Left ventricle myocardium inferior (tissue), 1 donor: Measurements from ENCODE around the gene TXNRD2. TPM values are rescaled to one million over a fixed set of nuclear protein-coding genes. Genes with fewer than 3 reads are reported as not detected.
"Not testable (repeated sequence)": the region's sequence is repeated elsewhere in the genome, so short reads cannot be mapped to it uniquely, and the experiment has no call there.

Source experiments
- DNase-seq: peaks from one replicate; pipeline ENCODE4 v3.0.0-alpha.2; 2020
- H3K27ac ChIP-seq: fragments of 200-600 bp; replicated peaks from 2 replicates; pipeline ENCODE4 v1.8.0; 2021
- H3K27me3 ChIP-seq: fragments of 200-600 bp; 2 replicates; pipeline ENCODE4 v1.8.0; 2021; ENCODE audit warnings: low read depth
- H3K36me3 ChIP-seq: fragments of 200-600 bp; 2 replicates; pipeline ENCODE4 v1.8.0; 2021
- H3K4me1 ChIP-seq: fragments of 200-600 bp; 2 replicates; pipeline ENCODE4 v1.8.0; 2021
- H3K4me3 ChIP-seq: fragments of 200-600 bp; 2 replicates; pipeline ENCODE4 v1.8.0; 2021; ENCODE audit warnings: mild to moderate bottlenecking, moderate library complexity
- H3K9me3 ChIP-seq: fragments of 200-600 bp; replicated peaks from 2 replicates; pipeline ENCODE4 v1.8.0; 2021
- CTCF ChIP-seq: fragments of 200-600 bp; IDR thresholded peaks from 2 replicates; pipeline ENCODE4 v1.8.0; 2021; ENCODE audit warnings: antibody characterized with exemption, mild to moderate bottlenecking, borderline replicate concordance
- intact Hi-C: fragments of 100-400 bp; cut with micrococcal nuclease; formaldehyde crosslinking; loops from one replicate; pipeline ENCODE4 v1.11.0; 2022
- total RNA-seq: library from RNA; stranded (reverse); fragmentation: NEBNext Ultra II Directional; extraction: Animal tissue kit (Norgen Biotek cat#: 25700); gene quantifications from one replicate; pipeline ENCODE4 v1.2.1, GENCODE V29; 2021
- donor health status: DM: no; HTN: yes; CAD: no; lungs with severe emphysema.

The TXNRD2 gene
- total RNA-seq, 1 donor from 2014 or later, result 35.2 TPM

- no peak for TF ChIP-seq CTCF
- peaks cover 61% of the 10 kb centered on the region for H3K36me3 ChIP-seq
- H3K27me3 ChIP-seq, result no peaks in the 10 kb centered on the region
- intact Hi-C loops, result loop anchor here (5.0 kb wide), 1 partner anchor 179 kb away; no protein-coding TSS in a partner anchor
- DNase-seq, result no peak
- H3K9me3 ChIP-seq, result no peaks in the 10 kb centered on the region
- H3K4me1 ChIP-seq, result no peaks in the 10 kb centered on the region
- no peak overlapping the region for H3K27ac ChIP-seq
- no peak overlapping the region for H3K4me3 ChIP-seq
These were observed 29.9 kb downstream of the TXNRD2 start for GRCh38 chr22:19911540-19912270.

- Histone ChIP-seq H3K27ac (no peak overlapping the region), H3K9me3 (no peaks in the 10 kb centered on the region), H3K27me3 (no peaks in the 10 kb centered on the region), H3K4me3 (no peak overlapping the region), H3K4me1 (no peaks in the 10 kb centered on the region), H3K36me3 (peaks cover 52% of the 10 kb centered on the region)
- intact Hi-C loops, result loop anchor here (5.0 kb wide), 1 partner anchor 178 kb away; no protein-coding TSS in a partner anchor
- TF ChIP-seq CTCF, result peak; percentile 3
- DNase-seq, result no peak
These were observed 31.4 kb downstream of the TXNRD2 start for GRCh38 chr22:19910180-19910744.

- Histone ChIP-seq H3K4me1 (no peaks in the 10 kb centered on the region), H3K27me3 (no peaks in the 10 kb centered on the region), H3K4me3 (no peak overlapping the region), H3K27ac (no peak overlapping the region), H3K9me3 (no peaks in the 10 kb centered on the region), H3K36me3 (peaks cover 48% of the 10 kb centered on the region)
- TF ChIP-seq CTCF, result peak; percentile 87
- intact Hi-C loops, result loop anchor here (5.0 kb wide), 1 partner anchor 177 kb away; no protein-coding TSS in a partner anchor
- DNase-seq, result peak; percentile 85
These were observed 32.1 kb downstream of the TXNRD2 start for GRCh38 chr22:19909350-19910179.

- H3K4me3 ChIP-seq, intact Hi-C loops, H3K27me3 ChIP-seq, H3K9me3 ChIP-seq, H3K4me1 ChIP-seq, DNase-seq, H3K27ac ChIP-seq: not testable (repeated sequence)
- peaks cover 33% of the 10 kb centered on the region for H3K36me3 ChIP-seq
These were observed 33.7 kb downstream of the TXNRD2 start for GRCh38 chr22:19907902-19908301.

- DNase-seq, intact Hi-C loops, H3K4me1 ChIP-seq, H3K9me3 ChIP-seq, H3K27ac ChIP-seq, H3K4me3 ChIP-seq, H3K27me3 ChIP-seq: not testable (repeated sequence)
- H3K36me3 ChIP-seq, result peaks cover 28% of the 10 kb centered on the region
These were observed 34.8 kb downstream of the TXNRD2 start for GRCh38 chr22:19906864-19907263.

GRCh38 chr22:19905347-19906276, 36.0 kb downstream of the TXNRD2 start:
- peaks cover 27% of the 10 kb centered on the region for H3K36me3 ChIP-seq
- intact Hi-C loops, result no loop called here
- H3K4me1 ChIP-seq, result no peaks in the 10 kb centered on the region
- H3K9me3 ChIP-seq, result no peaks in the 10 kb centered on the region
- H3K27me3 ChIP-seq, result no peaks in the 10 kb centered on the region
- TF ChIP-seq CTCF, result no peak
- H3K4me3 ChIP-seq, result no peak overlapping the region
- DNase-seq, result no peak
- no peak overlapping the region for H3K27ac ChIP-seq
